GM18873 (cell line): ENCODE data around the gene ASIC4.

Experiments
- ATAC-seq: cut with Tn5 transposase; IDR thresholded peaks from one replicate; pipeline ENCODE4 v1.9.1; 2021; ENCODE audit warnings: mild to moderate bottlenecking, moderate library complexity, moderate number of reproducible peaks; ENCODE audit not compliant: unreplicated experiment, low FRiP score

Gene ASIC4

GRCh38 chr2:219548990-219549389 is 34.7 kb downstream of the ASIC4 start:
- ATAC-seq, result no peak

- no peak for ATAC-seq
Observed at GRCh38 chr2:219549619-219550018, 35.3 kb downstream of the ASIC4 start.

GRCh38 chr2:219551441-219552381 is 37.4 kb downstream of the ASIC4 start:
- ATAC-seq, result no peak

GRCh38 chr2:219552382-219553167 is 38.3 kb downstream of the ASIC4 start:
- peak; percentile 63 for ATAC-seq

GRCh38 chr2:219553168-219553417 is 38.8 kb downstream of the ASIC4 start:
- ATAC-seq, result no peak

GRCh38 chr2:219553463-219553963 is 39.2 kb downstream of the ASIC4 start:
- no peak for ATAC-seq

GRCh38 chr2:219554350-219554749 is 40.1 kb downstream of the ASIC4 start:
- ATAC-seq, result no peak

GRCh38 chr2:219555956-219556355 is 41.7 kb downstream of the ASIC4 start:
- no peak for ATAC-seq

GRCh38 chr2:219556413-219556812 is 42.1 kb downstream of the ASIC4 start:
- ATAC-seq, result no peak

GRCh38 chr2:219557320-219557719 is 43.0 kb downstream of the ASIC4 start:
- no peak for ATAC-seq

GRCh38 chr2:219557791-219558785 is 43.8 kb downstream of the ASIC4 start:
- no peak for ATAC-seq

GRCh38 chr2:219559156-219559915 is 45.1 kb downstream of the ASIC4 start:
- ATAC-seq, result no peak

- ATAC-seq, result no peak
Observed at GRCh38 chr2:219560037-219560892, 46.0 kb downstream of the ASIC4 start.

GRCh38 chr2:219560893-219561178 is 46.6 kb downstream of the ASIC4 start:
- no peak for ATAC-seq

GRCh38 chr2:219561179-219562048 is 47.1 kb downstream of the ASIC4 start:
- no peak for ATAC-seq

GRCh38 chr2:219562049-219563020 is 48.1 kb downstream of the ASIC4 start:
- no peak for ATAC-seq
